ENCODE data around the gene NDUFS7.

The NDUFS7 gene

GRCh38 chr19:1360126-1360817 lies 23.4 kb upstream of the NDUFS7 start:
- H3K4me3 ChIP-seq (ENCODE audit: low read length), result no peak overlapping the region
- DNase-seq (ENCODE audit: low read depth), result no peak
- TF ChIP-seq CTCF (IDR thresholded peaks at IDR 0.05; ENCODE audit: insufficient read depth, low read depth, low read length, missing control alignments), result no peak

GRCh38 chr19:1360818-1361461 lies 22.8 kb upstream of the NDUFS7 start:
- DNase-seq (ENCODE audit: low read depth), result peak; percentile 29
- no peak for TF ChIP-seq CTCF (IDR thresholded peaks at IDR 0.05; ENCODE audit: insufficient read depth, low read depth, low read length, missing control alignments)
- no peak overlapping the region for H3K4me3 ChIP-seq (ENCODE audit: low read length)

- DNase-seq (ENCODE audit: low read depth), result peak; percentile 27
- TF ChIP-seq CTCF (IDR thresholded peaks at IDR 0.05; ENCODE audit: insufficient read depth, low read depth, low read length, missing control alignments), result no peak
- no peak overlapping the region for H3K4me3 ChIP-seq (ENCODE audit: low read length)
Measured at GRCh38 chr19:1361601-1362386, 21.9 kb upstream of the NDUFS7 start.

GRCh38 chr19:1362387-1363257 lies 21.1 kb upstream of the NDUFS7 start:
- no peak for TF ChIP-seq CTCF (IDR thresholded peaks at IDR 0.05; ENCODE audit: insufficient read depth, low read depth, low read length, missing control alignments)
- H3K4me3 ChIP-seq (ENCODE audit: low read length), result no peak overlapping the region
- no peak for DNase-seq (ENCODE audit: low read depth)

- DNase-seq (ENCODE audit: low read depth), result no peak
- H3K4me3 ChIP-seq (ENCODE audit: low read length), result no peak overlapping the region
- no peak for TF ChIP-seq CTCF (IDR thresholded peaks at IDR 0.05; ENCODE audit: insufficient read depth, low read depth, low read length, missing control alignments)
Measured at GRCh38 chr19:1363599-1363998, 20.1 kb upstream of the NDUFS7 start.

GRCh38 chr19:1364070-1364704 lies 19.5 kb upstream of the NDUFS7 start:
- no peak for DNase-seq (ENCODE audit: low read depth)
- TF ChIP-seq CTCF (IDR thresholded peaks at IDR 0.05; ENCODE audit: insufficient read depth, low read depth, low read length, missing control alignments), result peak; percentile 14
- H3K4me3 ChIP-seq (ENCODE audit: low read length), result no peak overlapping the region

Data from epithelial cell of esophagus (primary cell).